ENCODE results near the gene DHDH.

The DHDH gene

DNA sequence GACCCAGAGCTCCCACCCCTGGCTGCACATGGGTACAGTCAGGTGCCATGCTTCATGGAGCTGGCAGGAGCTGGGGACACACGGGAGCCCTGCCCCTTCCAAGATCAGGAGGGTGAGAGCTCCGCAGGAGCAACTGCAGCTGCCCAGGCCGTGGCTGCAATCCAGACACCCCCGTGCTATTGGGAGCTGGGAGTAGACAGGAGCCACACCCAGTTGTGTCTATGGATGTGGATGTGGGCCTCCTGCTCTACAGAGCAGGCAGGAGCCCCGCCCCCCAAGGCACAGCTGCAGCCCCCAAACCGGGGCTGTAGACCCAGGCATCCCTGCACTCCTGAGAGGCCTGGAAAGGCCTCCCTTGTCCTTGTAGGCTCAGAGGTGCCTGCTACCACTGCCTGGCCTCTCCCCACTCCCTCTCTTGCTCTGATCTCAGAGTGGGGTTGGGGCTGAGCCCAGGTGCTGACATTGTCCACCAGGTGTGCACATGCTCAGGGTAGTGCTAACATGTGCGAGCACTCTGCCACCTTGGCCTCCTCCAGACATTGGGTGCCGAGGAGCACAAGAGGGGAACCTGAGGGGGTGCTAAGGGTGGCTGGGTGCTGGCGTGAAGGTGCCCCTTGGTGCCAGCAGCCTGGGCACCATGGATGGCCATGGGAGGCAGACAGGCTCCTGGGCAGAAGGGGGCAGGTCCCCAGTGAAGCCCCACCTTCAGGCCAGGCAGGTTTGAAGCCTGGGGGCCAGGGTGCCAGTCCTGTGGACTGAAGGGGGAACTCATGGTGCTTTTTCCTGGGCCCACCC is 13.2 kb downstream of the DHDH start:
- ChIA-PET CTCF (no interaction called here), POLR2A (no interaction called here)
- TF ChIP-seq, protein P1, sequence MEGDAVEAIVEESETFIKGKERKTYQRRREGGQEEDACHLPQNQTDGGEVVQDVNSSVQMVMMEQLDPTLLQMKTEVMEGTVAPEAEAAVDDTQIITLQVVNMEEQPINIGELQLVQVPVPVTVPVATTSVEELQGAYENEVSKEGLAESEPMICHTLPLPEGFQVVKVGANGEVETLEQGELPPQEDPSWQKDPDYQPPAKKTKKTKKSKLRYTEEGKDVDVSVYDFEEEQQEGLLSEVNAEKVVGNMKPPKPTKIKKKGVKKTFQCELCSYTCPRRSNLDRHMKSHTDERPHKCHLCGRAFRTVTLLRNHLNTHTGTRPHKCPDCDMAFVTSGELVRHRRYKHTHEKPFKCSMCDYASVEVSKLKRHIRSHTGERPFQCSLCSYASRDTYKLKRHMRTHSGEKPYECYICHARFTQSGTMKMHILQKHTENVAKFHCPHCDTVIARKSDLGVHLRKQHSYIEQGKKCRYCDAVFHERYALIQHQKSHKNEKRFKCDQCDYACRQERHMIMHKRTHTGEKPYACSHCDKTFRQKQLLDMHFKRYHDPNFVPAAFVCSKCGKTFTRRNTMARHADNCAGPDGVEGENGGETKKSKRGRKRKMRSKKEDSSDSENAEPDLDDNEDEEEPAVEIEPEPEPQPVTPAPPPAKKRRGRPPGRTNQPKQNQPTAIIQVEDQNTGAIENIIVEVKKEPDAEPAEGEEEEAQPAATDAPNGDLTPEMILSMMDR (IDR thresholded peaks at IDR 0.05; ENCODE audit: control extremely low read depth, extremely low read depth, low read depth, missing control alignments), result no peak

DNA sequence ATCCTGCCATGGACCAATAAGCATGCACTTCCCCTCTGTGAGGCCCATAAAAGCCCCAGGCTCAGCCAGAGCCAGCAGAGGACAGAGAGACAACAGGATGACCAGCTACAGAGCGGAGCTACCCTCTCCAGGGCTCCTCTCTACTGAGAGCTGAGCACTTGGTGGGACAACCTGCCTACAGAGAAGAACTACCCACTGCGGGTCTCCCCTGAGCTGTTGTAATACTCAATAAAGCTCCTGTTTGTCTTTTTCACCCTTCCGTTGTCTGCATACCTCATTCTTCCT is 13.7 kb downstream of the DHDH start:
- CTCF ChIA-PET, result no interaction called here
- POLR2A ChIA-PET, result interaction anchor here (0.5 kb wide), 1 partner anchor 497 kb away, joined by 3 read pairs; no protein-coding TSS in a partner anchor
- TF ChIP-seq, protein P1 (IDR thresholded peaks at IDR 0.05; ENCODE audit: control extremely low read depth, extremely low read depth, low read depth, missing control alignments), result no peak
- DNase-seq (ENCODE audit: extremely low spot score), result no peak

More for the DNA sequence above, 13.2 kb downstream of the DHDH start:
- DNase-seq (ENCODE audit: extremely low spot score), result no peak

- CTCF ChIA-PET, result no interaction called here
- POLR2A ChIA-PET, result interaction anchor here (2.8 kb wide), 1 partner anchor 12 kb away, joined by 5 read pairs; no protein-coding TSS in a partner anchor
- TF ChIP-seq, protein P1 (IDR thresholded peaks at IDR 0.05; ENCODE audit: control extremely low read depth, extremely low read depth, low read depth, missing control alignments), result no peak
Measured at GRCh38 chr19:48950159-48950558, 16.7 kb downstream of the DHDH start.

DNA sequence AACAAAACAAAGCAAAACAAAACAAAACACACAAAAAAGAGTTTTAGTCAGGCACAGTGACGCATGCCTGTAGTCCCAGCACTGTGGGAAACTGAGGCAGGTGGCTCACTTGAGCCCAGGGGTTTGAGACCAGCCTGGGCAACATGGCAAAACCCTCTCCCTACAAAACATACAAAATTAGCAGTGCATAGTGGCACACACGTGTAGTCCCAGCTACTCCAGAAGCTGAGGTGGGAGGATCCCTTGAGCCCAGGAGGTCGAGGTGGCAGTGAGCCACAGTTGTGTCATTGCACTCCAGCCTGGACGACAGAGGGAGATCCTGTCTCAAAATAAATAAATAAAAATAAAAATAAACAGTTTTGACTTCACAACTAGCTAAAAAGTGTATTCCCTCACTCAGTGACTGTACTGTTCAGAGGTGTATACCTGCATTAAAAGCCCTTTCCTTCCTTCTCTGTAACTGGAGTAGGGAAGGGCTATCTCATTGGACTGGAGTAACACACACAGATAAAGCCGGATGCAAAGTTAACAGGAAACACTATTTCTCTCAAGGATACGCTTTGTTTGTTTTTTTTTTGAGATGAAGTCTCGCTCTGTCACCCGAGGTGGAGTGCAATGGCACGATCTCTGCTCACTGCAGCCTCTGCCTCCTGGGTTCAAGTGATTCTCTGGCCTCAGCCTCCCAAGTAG is 17.5 kb downstream of the DHDH start:
- TF ChIP-seq, protein P1 (IDR thresholded peaks at IDR 0.05; ENCODE audit: control extremely low read depth, extremely low read depth, low read depth, missing control alignments), result no peak
- DNase-seq (ENCODE audit: extremely low spot score), result no peak
- ChIA-PET POLR2A (interaction anchor here (1.2 to 2.8 kb wide), 2 partner anchors 11 to 55 kb away, joined by 4 to 5 read pairs; no protein-coding TSS in a partner anchor), CTCF (interaction anchor here (1.0 kb wide), 1 partner anchor 8 kb away, joined by 3 read pairs; no protein-coding TSS in a partner anchor)

More at GRCh38 chr19:48950159-48950558, 16.7 kb downstream of the DHDH start:
- no peak for DNase-seq (ENCODE audit: extremely low spot score)

GRCh38 chr19:48953141-48953540 is 19.6 kb downstream of the DHDH start:
- ChIA-PET CTCF (interaction anchor here (0.7 to 1.7 kb wide), 8 partner anchors 9 to 165 kb away, joined by 3 to 5 read pairs (median 3); partner anchors contain the start of genes GYS1 and RUVBL2), POLR2A (interaction anchor here (0.8 to 3.9 kb wide), 4 partner anchors 11 to 81 kb away, joined by 3 to 14 read pairs (median 4); partner anchors contain the start of genes FTL and PPP1R15A)
- TF ChIP-seq, protein P1 (IDR thresholded peaks at IDR 0.05; ENCODE audit: control extremely low read depth, extremely low read depth, low read depth, missing control alignments), result no peak
- no peak for DNase-seq (ENCODE audit: extremely low spot score)

- TF ChIP-seq, protein P1 (IDR thresholded peaks at IDR 0.05; ENCODE audit: control extremely low read depth, extremely low read depth, low read depth, missing control alignments), result no peak
- POLR2A ChIA-PET, result interaction anchor here (0.6 to 3.9 kb wide), 6 partner anchors 10 to 78 kb away, joined by 3 to 14 read pairs (median 4); partner anchors contain the start of gene FTL
Measured at GRCh38 chr19:48953990-48954594, 20.6 kb downstream of the DHDH start.

More at GRCh38 chr19:48953990-48954594, 20.6 kb downstream of the DHDH start:
- CTCF ChIA-PET, result interaction anchor here (1.0 to 2.1 kb wide), 4 partner anchors 10 to 46 kb away, joined by 3 to 11 read pairs (median 4); no protein-coding TSS in a partner anchor
- no peak for DNase-seq (ENCODE audit: extremely low spot score)
